GM19035 (cell line): ENCODE data around the gene FBXO44.

Experiments used
- ATAC-seq: cut with Tn5 transposase; IDR thresholded peaks from one replicate; pipeline ENCODE4 v1.9.1; 2021; ENCODE audit not compliant: unreplicated experiment

Gene FBXO44

GRCh38 chr1:11685210-11685752, 30.6 kb downstream of the FBXO44 start:
- no peak for ATAC-seq

- no peak for ATAC-seq
Observed at GRCh38 chr1:11688506-11688905, 33.8 kb downstream of the FBXO44 start.

- ATAC-seq: no peak
Observed at GRCh38 chr1:11690397-11691301, 36.0 kb downstream of the FBXO44 start.

- no peak for ATAC-seq
Observed at GRCh38 chr1:11691302-11691914, 36.7 kb downstream of the FBXO44 start, which contains the start of gene DRAXIN. Gene DRAXIN (plus strand): TSS chr1:11691710. CDS start chr1:11706259, 14,549 bp downstream.

- no peak for ATAC-seq
Observed at GRCh38 chr1:11691928-11692711, 37.4 kb downstream of the FBXO44 start.

- ATAC-seq: no peak
Observed at GRCh38 chr1:11693024-11693590, 38.4 kb downstream of the FBXO44 start.

- no peak for ATAC-seq
Observed at GRCh38 chr1:11693917-11694316, 39.2 kb downstream of the FBXO44 start.

- ATAC-seq: no peak
Observed at GRCh38 chr1:11695861-11696260, 41.2 kb downstream of the FBXO44 start.

- no peak for ATAC-seq
Observed at GRCh38 chr1:11697188-11697892, 42.7 kb downstream of the FBXO44 start.

GRCh38 chr1:11697893-11698210, 43.2 kb downstream of the FBXO44 start:
- no peak for ATAC-seq

GRCh38 chr1:11700601-11701467, 46.2 kb downstream of the FBXO44 start:
- ATAC-seq: no peak

- no peak for ATAC-seq
Observed at GRCh38 chr1:11701551-11701961, 46.9 kb downstream of the FBXO44 start.

- no peak for ATAC-seq
Observed at GRCh38 chr1:11701981-11702803, 47.5 kb downstream of the FBXO44 start.

- no peak for ATAC-seq
Observed at GRCh38 chr1:11703357-11704193, 48.9 kb downstream of the FBXO44 start.

GRCh38 chr1:11704194-11704529, 49.5 kb downstream of the FBXO44 start:
- no peak for ATAC-seq

GRCh38 chr1:11704691-11705475, 50.2 kb downstream of the FBXO44 start:
- ATAC-seq: no peak

- ATAC-seq: no peak
Observed at GRCh38 chr1:11705596-11705995, 50.9 kb downstream of the FBXO44 start.
